AG09319 (cell line): ENCODE measurements around the gene ELOB.

ENCODE experiments used
- DNase-seq: peaks from one replicate; pipeline ENCODE4 v3.0.0-alpha.2; 2010; ENCODE audit warnings: low read depth; ENCODE audit errors: extremely low read depth
- CTCF ChIP-seq: IDR thresholded peaks from 2 replicates; pipeline ENCODE4 v1.5.1; 2011; ENCODE audit warnings: low read depth, mild to moderate bottlenecking, inconsistent platforms, low read length, moderate library complexity

Gene ELOB

GRCh38 chr16:2815299-2815771, 38.3 kb upstream of the ELOB start:
- no peak for TF ChIP-seq CTCF
- no peak for DNase-seq

GRCh38 chr16:2814551-2815298, 37.6 kb upstream of the ELOB start:
- DNase-seq: no peak
- TF ChIP-seq CTCF: no peak

GRCh38 chr16:2813771-2814221, 36.7 kb upstream of the ELOB start:
- DNase-seq: no peak
- no peak for TF ChIP-seq CTCF

GRCh38 chr16:2811703-2812471, 34.8 kb upstream of the ELOB start:
- DNase-seq: no peak
- TF ChIP-seq CTCF: no peak

GRCh38 chr16:2810651-2811050, 33.6 kb upstream of the ELOB start:
- no peak for DNase-seq
- TF ChIP-seq CTCF: no peak

GRCh38 chr16:2809149-2809760, 32.2 kb upstream of the ELOB start:
- TF ChIP-seq CTCF: no peak
- DNase-seq: no peak

- no peak for DNase-seq
- TF ChIP-seq CTCF: no peak
These were observed 31.1 kb upstream of the ELOB start for GRCh38 chr16:2808181-2808580.
